Measurements from ENCODE around the gene UROC1. TPM values are rescaled to one million over a fixed set of nuclear protein-coding genes. Genes with fewer than 3 reads are reported as not detected.

Gene UROC1
- total and polyA plus RNA-seq, 2 of the 13 experiments (the other 11 are each of a cell fraction or from before 2014, with no cell fraction given): 0.71 to 1.3 TPM

GRCh38 chr3:126498929-126499328 lies 18.6 kb downstream of the UROC1 start (continued):
- TF ChIP-seq GMEB2 (CRISPR knock-in tag; IDR thresholded peaks at IDR 0.05; ENCODE audit: low read depth) (no peak), GABPB1 (CRISPR knock-in tag; IDR thresholded peaks at IDR 0.05) (peak; percentile 18; the same call in 1 of the 2 replicates), ZNF770 (CRISPR knock-in tag; IDR thresholded peaks at IDR 0.05) (0 out of 2 replicates have a peak, but pooled peaks have one; percentile 26), ZNF629 (CRISPR knock-in tag; conservative IDR thresholded peaks at IDR 0.05) (no peak), ZNF501 (CRISPR knock-in tag; IDR thresholded peaks at IDR 0.05) (0 out of 2 replicates have a peak, but pooled peaks have one; percentile 37), ZNF574 (CRISPR knock-in tag; IDR thresholded peaks at IDR 0.05) (0 out of 2 replicates have a peak, but pooled peaks have one; percentile 17), ZBTB38 (CRISPR knock-in tag; IDR thresholded peaks at IDR 0.05) (0 out of 2 replicates have a peak, but pooled peaks have one; percentile 21), PATZ1 (CRISPR knock-in tag; IDR thresholded peaks at IDR 0.05) (0 out of 2 replicates have a peak, but pooled peaks have one; percentile 30), ETV5 (CRISPR knock-in tag; IDR thresholded peaks at IDR 0.05; ENCODE audit: borderline replicate concordance) (peak; percentile 50; the same call in 1 of the 2 replicates), REPIN1 (CRISPR knock-in tag; IDR thresholded peaks at IDR 0.05; ENCODE audit: borderline replicate concordance, low read depth) (0 out of 2 replicates have a peak, but pooled peaks have one; percentile 25), NR2F6 (IDR thresholded peaks at IDR 0.05) (no peak), NR2F6 (CRISPR knock-in tag; IDR thresholded peaks at IDR 0.05) (peak; percentile 51), STAG1 (CRISPR knock-in tag; IDR thresholded peaks at IDR 0.05) (peak; percentile 84), CTCF (CRISPR knock-in tag; IDR thresholded peaks at IDR 0.05) (peak; percentile 87), ZNF687 (CRISPR knock-in tag; IDR thresholded peaks at IDR 0.05) (peak; percentile 54)
